Gastrocnemius medialis (tissue), 4 donors: ENCODE measurements around the gene ADGRL3. TPM values are rescaled to one million over a fixed set of nuclear protein-coding genes. Genes with fewer than 3 reads are reported as not detected.
"Not testable (repeated sequence)": the region's sequence is repeated elsewhere in the genome, so short reads cannot be mapped to it uniquely, and the experiment has no call there.

ENCODE experiments used
- ATAC-seq, 2 donors: fragments of 150-250 bp; one replicate each; pipeline ENCODE4 v1.9.1; 2016
- DNase-seq, 2 donors: peaks; one replicate each; pipeline ENCODE4 v3.0.0-alpha.2; 2019
- H3K27ac ChIP-seq, 4 donors: fragments of 200-600 bp; sonication (generic); 1 replicate in 1 of 4; 2 replicates in 3 of 4; pipeline ENCODE4 v1.5.1; 2016 to 2018; ENCODE audit warnings: mild to moderate bottlenecking in 2 of 4, moderate library complexity in 1 of 4
- H3K27me3 ChIP-seq, 3 donors: fragments of 200-600 bp; sonication (generic) in 2 of 3; 1 replicate in 1 of 3; 2 replicates in 2 of 3; pipeline versions ENCODE4 v1.5.1 to v1.6.0; 2016 to 2019; ENCODE audit warnings: mild to moderate bottlenecking in 1 of 3, moderate library complexity in 1 of 3
- H3K36me3 ChIP-seq, 2 donors: fragments of 200-600 bp; sonication (generic) in 1 of 2; one replicate each; pipeline ENCODE4 v1.5.1; 2017 to 2018
- H3K4me1 ChIP-seq, 2 donors: fragments of 200-600 bp; sonication (generic) in 1 of 2; one replicate each; pipeline ENCODE4 v1.5.1; 2016 to 2017; ENCODE audit warnings: mild to moderate bottlenecking in 2 of 2
- H3K4me3 ChIP-seq, 4 donors: fragments of 200-600 bp; sonication (generic) in 3 of 4; 1 replicate in 1 of 4; 2 replicates in 3 of 4; pipeline ENCODE4 v1.5.1; 2016 to 2019; ENCODE audit warnings: mild to moderate bottlenecking in 2 of 4
- H3K9me3 ChIP-seq, 3 donors: fragments of 200-600 bp; sonication (generic) in 2 of 3; 1 replicate in 1 of 3; 2 replicates in 2 of 3; pipeline ENCODE4 v1.5.1; 2016 to 2019
- POLR2A ChIP-seq, 2 donors: fragments of 450-650 bp; IDR thresholded peaks; one replicate each; pipeline ENCODE4 v1.6.1; 2017; ENCODE audit warnings: antibody characterized with exemption in 2 of 2, mild to moderate bottlenecking in 2 of 2, moderate library complexity in 2 of 2
- in situ Hi-C, 4 donors: fragments of 200-750 bp; cut with MboI; loops; one replicate each; pipeline versions ENCODE4 v1.15.0 to v1.8.0; 2017; ENCODE audit warnings: low sequenced_read_pairs in 4 of 4
- intact Hi-C: fragments of 100-400 bp; cut with DNase I; formaldehyde crosslinking; loops from one replicate; pipeline ENCODE4 v1.15.1; 2023; ENCODE audit warnings: low total_unique reads
- total RNA-seq, 4 donors: library from RNA; depleted of rRNA; stranded (reverse); fragments of >200 nt; gene quantifications; one replicate each; pipeline versions ENCODE4 v1.1.0 to v1.2.3, GENCODE V29; 2016
- TF ChIP-seq, protein P1 (sequence below), 5 experiments: fragments of 450-650 bp in 3 of 5; fragments of 200-600 bp in 2 of 5; sonication (generic) in 2 of 5; IDR thresholded peaks in 4 of 5; conservative IDR thresholded peaks in 1 of 5; 1 replicate in 4 of 5; 2 replicates in 1 of 5; pipeline ENCODE4 v1.5.1; 2016 to 2019; ENCODE audit warnings: antibody characterized with exemption in 5 of 5, mild to moderate bottlenecking in 3 of 5, moderate library complexity in 3 of 5

Gene ADGRL3
- total RNA-seq, 4 donors from 2014 or later, result 0.69 to 2.2 (median 1.1) TPM

DNA sequence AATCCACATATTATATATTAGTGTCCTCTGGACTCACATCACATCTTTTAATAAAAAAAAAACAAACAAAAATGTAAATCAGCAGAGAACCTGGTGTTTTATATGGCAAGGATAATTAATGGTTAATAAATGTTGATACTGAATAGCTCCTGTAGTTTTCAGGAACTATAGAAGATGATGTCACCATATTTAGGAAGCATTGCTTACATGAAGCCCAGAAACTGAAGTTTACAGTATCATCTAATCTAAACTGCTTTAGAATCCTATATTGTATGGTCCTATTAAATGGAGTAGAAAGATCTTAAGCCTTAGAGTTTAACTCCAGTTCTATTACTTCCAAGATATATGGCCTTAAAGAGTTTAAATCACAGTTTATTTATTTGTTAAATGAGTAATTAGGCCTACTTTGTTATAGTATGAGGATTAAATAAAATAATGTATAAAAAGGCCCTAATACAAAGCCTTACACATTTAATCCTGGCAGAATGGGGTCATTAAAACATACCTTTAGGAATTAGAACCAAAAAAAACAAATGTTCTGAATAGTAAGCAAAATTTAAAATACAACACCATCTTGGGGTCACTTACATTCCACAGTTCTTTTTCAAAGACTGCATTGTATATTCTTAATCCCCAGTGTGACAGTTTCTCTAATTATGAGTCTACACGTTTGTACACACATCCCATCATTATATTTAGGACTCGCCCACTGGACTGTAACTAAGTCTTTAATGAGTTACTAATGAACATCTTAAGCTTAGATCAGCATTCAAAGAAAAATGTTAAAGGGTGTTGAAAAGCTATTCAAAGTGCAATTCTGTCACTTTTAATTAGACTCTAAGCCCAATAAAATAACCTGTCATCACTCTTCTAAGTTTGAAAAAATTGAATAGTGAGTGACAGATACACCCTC, 305.9 kb downstream of the ADGRL3 start:
- Histone ChIP-seq H3K36me3 (no peaks in the 10 kb centered on the region), H3K9me3 (no peaks in the 10 kb centered on the region), H3K27me3 (no peaks in the 10 kb centered on the region), H3K27ac (no peak overlapping the region), H3K4me3 (no peak overlapping the region), H3K4me1 (no peaks in the 10 kb centered on the region)
- ATAC-seq (no peak), DNase-seq (no peak)
- intact Hi-C loops, result no loop called here
- in situ Hi-C loops, result no loop called here
- TF ChIP-seq, protein P1, sequence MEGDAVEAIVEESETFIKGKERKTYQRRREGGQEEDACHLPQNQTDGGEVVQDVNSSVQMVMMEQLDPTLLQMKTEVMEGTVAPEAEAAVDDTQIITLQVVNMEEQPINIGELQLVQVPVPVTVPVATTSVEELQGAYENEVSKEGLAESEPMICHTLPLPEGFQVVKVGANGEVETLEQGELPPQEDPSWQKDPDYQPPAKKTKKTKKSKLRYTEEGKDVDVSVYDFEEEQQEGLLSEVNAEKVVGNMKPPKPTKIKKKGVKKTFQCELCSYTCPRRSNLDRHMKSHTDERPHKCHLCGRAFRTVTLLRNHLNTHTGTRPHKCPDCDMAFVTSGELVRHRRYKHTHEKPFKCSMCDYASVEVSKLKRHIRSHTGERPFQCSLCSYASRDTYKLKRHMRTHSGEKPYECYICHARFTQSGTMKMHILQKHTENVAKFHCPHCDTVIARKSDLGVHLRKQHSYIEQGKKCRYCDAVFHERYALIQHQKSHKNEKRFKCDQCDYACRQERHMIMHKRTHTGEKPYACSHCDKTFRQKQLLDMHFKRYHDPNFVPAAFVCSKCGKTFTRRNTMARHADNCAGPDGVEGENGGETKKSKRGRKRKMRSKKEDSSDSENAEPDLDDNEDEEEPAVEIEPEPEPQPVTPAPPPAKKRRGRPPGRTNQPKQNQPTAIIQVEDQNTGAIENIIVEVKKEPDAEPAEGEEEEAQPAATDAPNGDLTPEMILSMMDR (IDR thresholded peaks at IDR 0.05 in 4 of 5, conservative IDR thresholded peaks at IDR 0.05 in 1 of 5), result no peak
- TF ChIP-seq POLR2A (IDR thresholded peaks at IDR 0.05), result no peak

DNA sequence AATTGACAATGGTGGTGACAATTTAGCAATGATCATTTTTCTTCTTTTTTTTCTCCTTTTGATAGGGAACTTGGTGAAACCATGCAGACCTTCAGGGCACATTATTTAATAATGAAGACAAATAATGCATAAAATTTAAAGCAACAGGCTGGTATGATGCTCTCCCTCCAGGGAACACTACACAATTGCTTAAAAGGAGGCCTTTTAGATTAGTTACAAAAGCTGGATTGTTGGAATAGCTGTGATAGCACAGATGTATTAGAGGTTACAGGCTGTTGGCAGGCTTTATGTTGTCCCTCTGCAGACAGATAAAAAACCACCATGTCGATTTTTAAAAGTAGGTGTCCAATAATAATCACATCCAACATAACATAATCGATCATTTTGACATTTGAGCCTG, 307.0 kb downstream of the ADGRL3 start:
- DNase-seq, result no peak
- no peak for ATAC-seq
- in situ Hi-C loops (no loop called here), intact Hi-C loops (no loop called here)
- Histone ChIP-seq H3K27ac (no peak overlapping the region), H3K27me3 (no peaks in the 10 kb centered on the region), H3K9me3 (no peaks in the 10 kb centered on the region), H3K36me3 (no peaks in the 10 kb centered on the region), H3K4me3 (no peak overlapping the region), H3K4me1 (no peaks in the 10 kb centered on the region)
- no peak for TF ChIP-seq POLR2A (IDR thresholded peaks at IDR 0.05)
- TF ChIP-seq, protein P1 (IDR thresholded peaks at IDR 0.05 in 4 of 5, conservative IDR thresholded peaks at IDR 0.05 in 1 of 5), result no peak

DNA sequence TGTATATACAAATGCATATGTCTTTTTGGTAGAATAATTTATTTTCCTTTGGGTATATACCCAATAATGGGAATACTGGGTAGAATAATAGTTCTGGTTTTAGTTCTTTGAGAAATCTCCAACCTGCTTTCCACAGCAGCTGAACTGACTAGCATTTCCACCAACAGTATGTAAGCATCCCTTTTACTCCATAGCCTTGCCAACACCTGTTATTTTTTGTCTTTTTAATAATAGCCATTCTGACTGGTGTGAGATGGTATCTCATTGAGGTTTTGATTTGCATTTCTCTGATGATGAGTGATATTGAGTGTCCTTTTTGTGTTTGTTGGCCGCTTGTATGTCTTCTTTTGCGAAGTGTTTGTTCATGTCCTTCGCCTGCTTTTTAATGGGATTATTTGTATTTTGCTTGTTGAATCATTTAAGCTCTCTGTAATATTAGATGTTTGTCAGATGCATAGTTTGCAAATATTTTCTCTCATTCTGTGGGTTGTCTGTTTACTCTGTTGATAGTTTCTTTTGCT, 309.7 kb downstream of the ADGRL3 start:
- H3K27ac ChIP-seq, intact Hi-C loops, DNase-seq, in situ Hi-C loops, H3K9me3 ChIP-seq, H3K36me3 ChIP-seq, H3K27me3 ChIP-seq, H3K4me1 ChIP-seq, H3K4me3 ChIP-seq, ATAC-seq: not testable (repeated sequence)

DNA sequence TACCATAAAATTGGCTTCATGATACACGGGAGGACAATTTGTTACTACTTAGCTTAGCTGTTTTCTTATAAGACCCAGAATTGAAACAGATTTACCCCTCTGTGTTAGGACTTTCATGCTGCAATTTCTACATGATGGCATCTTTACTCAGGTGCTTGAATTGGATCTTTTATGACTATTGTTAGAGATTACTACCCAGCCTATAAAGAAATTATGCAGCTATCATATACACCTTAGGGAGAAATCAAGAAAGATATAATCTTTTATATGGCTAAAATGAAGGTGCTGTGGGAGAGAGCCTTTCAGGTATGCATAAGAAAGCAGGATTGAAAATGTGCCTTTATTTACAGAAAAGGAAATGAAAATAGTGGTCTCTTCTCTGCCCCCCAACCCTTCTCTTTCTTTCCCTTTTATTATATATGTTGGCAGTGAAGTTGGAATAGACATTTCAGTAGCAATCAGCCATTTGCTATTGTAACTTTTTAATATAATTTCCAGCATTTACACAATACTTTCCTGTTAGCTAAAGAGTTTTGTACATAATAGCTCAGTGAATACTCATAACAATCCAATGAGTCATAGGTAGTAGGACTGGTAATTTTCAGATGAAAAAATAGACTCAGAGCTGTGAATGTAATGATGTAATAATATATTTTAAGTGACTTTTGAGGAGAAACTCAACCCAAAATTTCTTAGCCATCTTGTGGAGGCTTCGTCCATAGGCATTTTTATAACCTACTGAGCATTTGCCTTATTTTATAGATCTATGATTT, 311.8 kb downstream of the ADGRL3 start:
- intact Hi-C loops, result no loop called here
- DNase-seq (no peak), ATAC-seq (no peak)
- Histone ChIP-seq H3K4me3 (no peak overlapping the region), H3K27ac (no peak overlapping the region), H3K9me3 (no peaks in the 10 kb centered on the region), H3K27me3 (no peaks in the 10 kb centered on the region), H3K4me1 (no peaks in the 10 kb centered on the region), H3K36me3 (no peaks in the 10 kb centered on the region)
- in situ Hi-C loops, result no loop called here
- TF ChIP-seq, protein P1 (IDR thresholded peaks at IDR 0.05 in 4 of 5, conservative IDR thresholded peaks at IDR 0.05 in 1 of 5), result no peak
- no peak for TF ChIP-seq POLR2A (IDR thresholded peaks at IDR 0.05)

DNA sequence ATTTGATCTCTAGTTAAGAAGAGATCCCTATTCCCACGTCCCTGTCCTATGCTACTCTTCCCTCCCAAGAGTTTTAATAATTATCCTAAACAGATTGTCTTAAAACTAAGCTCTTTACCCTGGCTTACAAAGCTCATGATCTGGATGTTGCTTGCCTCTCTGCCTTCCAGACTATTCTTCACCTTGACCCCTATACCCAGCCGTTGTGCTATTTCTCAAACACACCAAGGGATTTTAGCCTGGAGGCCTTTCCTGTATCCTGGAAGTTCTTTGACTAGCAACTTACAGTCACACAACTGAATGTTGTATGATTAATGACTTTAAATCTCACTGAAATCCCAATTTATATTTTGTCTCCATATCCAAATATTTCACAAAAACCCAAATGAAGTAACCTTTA, 314.9 kb downstream of the ADGRL3 start:
- Histone ChIP-seq H3K4me1 (no peaks in the 10 kb centered on the region), H3K36me3 (no peaks in the 10 kb centered on the region), H3K4me3 (no peak overlapping the region), H3K9me3 (no peaks in the 10 kb centered on the region), H3K27me3 (no peaks in the 10 kb centered on the region), H3K27ac (no peak overlapping the region)
- DNase-seq (no peak), ATAC-seq (no peak)
- TF ChIP-seq POLR2A (IDR thresholded peaks at IDR 0.05), result no peak
- TF ChIP-seq, protein P1 (IDR thresholded peaks at IDR 0.05 in 4 of 5, conservative IDR thresholded peaks at IDR 0.05 in 1 of 5), result no peak
- in situ Hi-C loops (no loop called here), intact Hi-C loops (no loop called here)
